C4-2B (cell line): ENCODE data around the gene SH3BP1.
A peak's percentile ranks its signal among the peaks of the same experiment; 100 is the strongest.
"Not testable (repeated sequence)": the region's sequence is repeated elsewhere in the genome, so short reads cannot be mapped to it uniquely, and the experiment has no call there.

ENCODE experiments used
- H3K27ac ChIP-seq: fragments of 450-650 bp; 2 replicates; pipeline ENCODE4 v1.5.1; 2017
- ZFX ChIP-seq: fragments of 450-650 bp; IDR thresholded peaks from 2 replicates; pipeline ENCODE4 v1.6.1; 2017
- TF ChIP-seq, protein P1 (sequence below): fragments of 450-650 bp; conservative IDR thresholded peaks from 2 replicates; pipeline ENCODE4 v1.5.1; 2017; ENCODE audit warnings: mild to moderate bottlenecking

SH3BP1 gene

GRCh38 chr22:37647317-37647716 is 7.8 kb downstream of the SH3BP1 start:
- TF ChIP-seq ZFX: no peak
- TF ChIP-seq, protein P1, sequence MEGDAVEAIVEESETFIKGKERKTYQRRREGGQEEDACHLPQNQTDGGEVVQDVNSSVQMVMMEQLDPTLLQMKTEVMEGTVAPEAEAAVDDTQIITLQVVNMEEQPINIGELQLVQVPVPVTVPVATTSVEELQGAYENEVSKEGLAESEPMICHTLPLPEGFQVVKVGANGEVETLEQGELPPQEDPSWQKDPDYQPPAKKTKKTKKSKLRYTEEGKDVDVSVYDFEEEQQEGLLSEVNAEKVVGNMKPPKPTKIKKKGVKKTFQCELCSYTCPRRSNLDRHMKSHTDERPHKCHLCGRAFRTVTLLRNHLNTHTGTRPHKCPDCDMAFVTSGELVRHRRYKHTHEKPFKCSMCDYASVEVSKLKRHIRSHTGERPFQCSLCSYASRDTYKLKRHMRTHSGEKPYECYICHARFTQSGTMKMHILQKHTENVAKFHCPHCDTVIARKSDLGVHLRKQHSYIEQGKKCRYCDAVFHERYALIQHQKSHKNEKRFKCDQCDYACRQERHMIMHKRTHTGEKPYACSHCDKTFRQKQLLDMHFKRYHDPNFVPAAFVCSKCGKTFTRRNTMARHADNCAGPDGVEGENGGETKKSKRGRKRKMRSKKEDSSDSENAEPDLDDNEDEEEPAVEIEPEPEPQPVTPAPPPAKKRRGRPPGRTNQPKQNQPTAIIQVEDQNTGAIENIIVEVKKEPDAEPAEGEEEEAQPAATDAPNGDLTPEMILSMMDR: no peak

GRCh38 chr22:37647928-37648327 is 8.5 kb downstream of the SH3BP1 start:
- TF ChIP-seq ZFX: no peak
- TF ChIP-seq, protein P1: no peak
- H3K27ac ChIP-seq: no peak overlapping the region

More at GRCh38 chr22:37647317-37647716, 7.8 kb downstream of the SH3BP1 start:
- no peak overlapping the region for H3K27ac ChIP-seq

DNA sequence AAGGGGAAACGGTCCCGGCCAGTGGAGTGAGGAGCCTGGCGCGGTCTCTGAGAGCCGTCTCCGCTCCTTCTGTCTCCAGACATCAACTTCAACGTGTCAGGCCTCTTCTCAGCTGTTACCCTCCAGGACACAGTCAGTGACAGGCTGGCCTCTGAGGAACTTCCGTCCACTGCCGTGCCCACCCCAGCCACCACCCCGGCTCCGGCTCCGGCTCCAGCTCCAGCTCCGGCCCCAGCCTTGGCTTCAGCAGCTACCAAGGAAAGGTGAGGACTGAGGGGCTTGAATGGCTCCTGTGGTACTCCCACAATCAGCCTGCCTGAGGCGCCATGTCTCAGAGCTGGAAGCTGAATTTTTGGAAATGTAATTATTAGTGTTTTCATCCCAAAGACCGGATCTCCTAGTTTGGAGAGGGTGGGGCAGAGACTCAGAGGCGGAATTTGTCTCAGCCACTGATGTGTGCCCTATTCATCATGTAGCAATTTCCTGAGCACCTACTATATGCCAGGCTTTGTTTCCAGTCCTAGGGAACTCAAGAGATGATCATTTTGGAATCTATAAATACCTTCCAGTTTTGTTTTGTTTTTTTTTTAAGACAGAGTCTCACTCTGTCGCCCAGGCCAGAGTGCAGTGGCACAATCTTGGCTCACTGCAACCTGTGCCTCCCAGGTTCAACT is 11.1 kb downstream of the SH3BP1 start:
- no peak for TF ChIP-seq ZFX
- TF ChIP-seq, protein P1: no peak
- no peak overlapping the region for H3K27ac ChIP-seq

GRCh38 chr22:37654563-37655251 is 15.2 kb downstream of the SH3BP1 start:
- no peak for TF ChIP-seq ZFX
- TF ChIP-seq, protein P1: no peak
- H3K27ac ChIP-seq: no peak overlapping the region

DNA sequence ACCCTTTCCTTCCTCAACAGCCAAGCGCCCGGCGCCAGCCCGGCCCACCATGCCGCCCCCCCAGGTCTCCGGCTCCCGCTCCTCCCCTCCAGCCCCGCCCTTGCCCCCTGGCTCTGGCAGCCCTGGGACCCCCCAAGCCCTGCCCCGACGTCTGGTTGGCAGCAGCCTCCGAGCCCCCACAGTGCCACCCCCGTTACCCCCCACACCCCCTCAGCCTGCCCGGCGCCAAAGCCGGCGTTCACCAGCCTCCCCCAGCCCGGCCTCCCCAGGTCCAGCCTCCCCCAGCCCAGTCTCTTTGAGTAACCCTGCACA is 15.7 kb downstream of the SH3BP1 start:
- H3K27ac ChIP-seq: no peak overlapping the region
- no peak for TF ChIP-seq ZFX
- TF ChIP-seq, protein P1: no peak

DNA sequence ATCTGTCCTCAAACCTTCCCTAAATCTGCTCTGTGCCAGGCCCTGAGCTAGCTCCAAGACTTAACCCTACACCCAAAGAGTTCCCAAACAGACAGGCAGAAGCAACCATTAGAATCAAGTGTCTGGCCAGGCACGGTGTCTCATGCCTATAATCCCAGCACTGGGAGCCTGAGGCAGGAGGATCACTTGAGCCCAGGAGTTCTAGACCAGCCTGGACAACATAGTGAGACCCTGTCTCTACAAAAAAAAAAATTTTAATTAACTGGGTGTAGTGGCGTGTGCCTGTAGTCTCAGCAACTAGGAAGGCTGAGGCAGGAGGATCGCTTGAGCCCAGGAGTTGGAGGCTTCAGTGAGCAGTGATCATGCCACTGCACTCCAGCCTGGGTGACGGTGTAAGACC is 17.1 kb downstream of the SH3BP1 start:
- not testable (repeated sequence) for H3K27ac ChIP-seq

DNA sequence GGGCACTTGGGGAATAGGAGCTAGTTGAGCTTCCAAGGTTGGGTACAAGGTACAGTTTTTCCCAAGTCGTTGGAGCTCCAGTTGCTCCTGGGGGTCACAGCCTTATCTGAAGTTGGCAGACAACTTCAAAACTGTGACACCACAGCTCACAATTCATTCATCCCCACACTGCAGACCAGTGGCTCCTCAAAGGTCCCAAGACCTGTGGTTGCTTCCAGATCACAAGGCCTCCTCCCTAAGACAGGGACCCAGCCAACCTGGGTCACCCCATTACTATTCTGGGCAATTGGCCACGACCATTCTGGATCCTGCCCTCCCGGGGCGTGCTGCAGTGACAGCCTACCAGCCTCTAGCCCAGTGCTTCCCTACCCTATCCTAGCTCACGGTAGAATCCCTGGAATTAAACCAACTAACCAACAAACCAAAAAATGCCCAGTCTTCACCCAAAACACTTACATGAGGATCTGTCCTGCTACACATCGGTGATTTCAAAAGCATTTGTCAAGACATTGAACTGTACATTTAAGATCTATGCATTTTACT is 18.2 kb downstream of the SH3BP1 start:
- TF ChIP-seq, protein P1: no peak
- TF ChIP-seq ZFX: no peak
- peak overlapping the region; percentile 82 for H3K27ac ChIP-seq
